SJCRH30 (cell line): ENCODE data around the gene SOBP. TPM values are rescaled to one million over a fixed set of nuclear protein-coding genes. Genes with fewer than 3 reads are reported as not detected.

Experiments
- DNase-seq, 2 experiments: peaks; one replicate each; pipeline ENCODE4 v3.0.0-alpha.2; 2015 to 2020
- H3K27ac ChIP-seq: fragments of 250-450 bp; sonication (Bioruptor Pico); 2 replicates; pipeline ENCODE4 v1.5.1; 2020; ENCODE audit warnings: mild to moderate bottlenecking, moderate library complexity
- H3K27me3 ChIP-seq: fragments of 250-450 bp; sonication (Bioruptor Pico); 2 replicates; pipeline ENCODE4 v1.5.1; 2020; ENCODE audit warnings: mild to moderate bottlenecking, moderate library complexity
- H3K36me3 ChIP-seq: fragments of 250-450 bp; sonication (Bioruptor Pico); 2 replicates; pipeline ENCODE4 v1.5.1; 2020; ENCODE audit warnings: mild to moderate bottlenecking, moderate library complexity
- H3K4me1 ChIP-seq: fragments of 250-450 bp; sonication (Bioruptor Pico); 2 replicates; pipeline ENCODE4 v1.5.1; 2020; ENCODE audit warnings: mild to moderate bottlenecking, moderate library complexity
- H3K4me3 ChIP-seq: fragments of 250-450 bp; sonication (Bioruptor Pico); 2 replicates; pipeline ENCODE4 v1.5.1; 2020; ENCODE audit warnings: mild to moderate bottlenecking, moderate library complexity
- H3K9me3 ChIP-seq: fragments of 250-450 bp; sonication (Bioruptor Pico); replicated peaks from 2 replicates; pipeline ENCODE4 v1.5.1; 2020; ENCODE audit warnings: mild to moderate bottlenecking, moderate library complexity
- total RNA-seq: library from RNA; depleted of rRNA; stranded (reverse); fragments of >200 nt; shearing (Covaris generic); gene quantifications from 2 replicates; pipeline ENCODE4 v1.2.3, GENCODE V29; 2014

SOBP gene
- total RNA-seq, 1 experiment from 2014 or later: 7.8 TPM

DNA sequence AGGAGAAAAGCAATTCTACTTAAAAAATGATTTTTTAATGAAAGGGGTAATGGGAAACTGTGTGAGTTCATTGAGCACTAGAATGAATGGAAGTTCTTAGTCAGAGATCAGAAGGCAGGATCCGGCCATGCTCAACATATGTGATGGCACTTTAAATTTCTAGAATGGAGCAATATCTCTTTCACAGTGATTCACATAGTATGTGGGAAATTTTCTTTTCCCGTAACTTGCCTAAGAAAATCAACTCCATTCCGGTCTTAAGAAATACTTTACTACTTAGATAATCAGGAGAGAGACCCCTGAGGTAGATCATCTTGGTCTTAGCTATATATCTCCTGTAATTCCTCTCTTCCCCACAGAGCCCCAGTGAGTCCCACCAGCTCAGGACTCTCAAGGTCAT is 202.4 kb downstream of the SOBP start:
- Histone ChIP-seq H3K27ac (no peak overlapping the region), H3K27me3 (no peaks in the 10 kb centered on the region), H3K4me3 (no peak overlapping the region), H3K9me3 (no peaks in the 10 kb centered on the region), H3K36me3 (no peaks in the 10 kb centered on the region), H3K4me1 (peaks cover 3% of the 10 kb centered on the region; the same call in 1 of the 2 replicates)
- DNase-seq: no peak

DNA sequence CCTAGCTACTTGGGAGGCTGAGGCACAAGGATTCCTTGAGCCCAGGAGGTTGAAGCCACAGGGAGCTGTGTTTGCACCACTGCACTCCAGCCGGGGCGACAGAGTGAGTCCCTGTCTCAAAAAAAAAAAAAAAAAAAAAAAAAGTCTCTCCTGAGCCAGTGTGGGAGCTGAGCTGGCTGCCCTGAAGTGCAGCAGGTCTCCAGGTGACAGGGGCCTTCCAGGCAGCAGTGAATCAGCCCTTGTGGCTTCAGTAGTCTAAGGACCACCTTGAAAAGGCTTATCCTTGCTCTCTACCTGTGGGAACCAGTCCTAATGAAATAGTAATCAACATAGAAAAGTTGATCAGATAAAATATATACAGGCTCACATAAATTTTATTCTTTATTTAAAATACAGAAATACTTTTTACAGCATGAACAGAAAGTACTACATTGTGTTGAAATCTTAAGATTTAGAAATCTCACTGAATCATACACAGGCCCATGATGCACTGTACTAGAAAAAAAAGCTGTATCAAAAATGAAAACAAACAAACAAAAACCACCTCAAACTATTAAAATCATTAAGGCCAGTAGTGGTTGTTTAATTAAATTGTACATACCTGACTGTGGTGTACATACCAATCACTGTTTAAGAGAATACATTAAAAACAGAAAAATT is 205.3 kb downstream of the SOBP start:
- Histone ChIP-seq H3K36me3 (no peaks in the 10 kb centered on the region), H3K27me3 (no peaks in the 10 kb centered on the region), H3K4me1 (peaks cover 25% of the 10 kb centered on the region), H3K27ac (no peak overlapping the region), H3K9me3 (no peaks in the 10 kb centered on the region), H3K4me3 (no peak overlapping the region)
- DNase-seq: no peak

DNA sequence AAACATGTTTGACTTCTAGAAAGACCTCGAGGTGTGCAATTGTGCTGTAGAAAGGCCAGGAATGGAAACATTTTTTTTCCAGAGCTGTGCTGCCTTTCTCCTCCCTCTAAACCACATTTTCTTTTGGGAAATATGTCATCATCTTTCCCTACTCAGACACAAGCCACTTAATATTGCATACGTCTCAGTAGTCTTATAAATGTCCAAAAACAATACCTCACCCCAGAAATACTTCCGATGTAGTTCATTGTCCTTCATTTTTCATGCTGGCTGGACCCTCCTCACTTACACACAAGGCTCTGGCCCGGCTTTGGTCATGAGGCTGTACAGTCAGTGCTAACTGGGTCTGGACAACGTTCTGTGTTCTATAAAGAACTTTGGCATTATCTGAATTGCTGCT is 207.8 kb downstream of the SOBP start:
- Histone ChIP-seq H3K4me1 (peaks cover 25% of the 10 kb centered on the region), H3K27me3 (no peaks in the 10 kb centered on the region), H3K4me3 (no peak overlapping the region), H3K36me3 (no peaks in the 10 kb centered on the region), H3K9me3 (no peaks in the 10 kb centered on the region), H3K27ac (peak overlapping the region; percentile 45)
- DNase-seq: no peak

DNA sequence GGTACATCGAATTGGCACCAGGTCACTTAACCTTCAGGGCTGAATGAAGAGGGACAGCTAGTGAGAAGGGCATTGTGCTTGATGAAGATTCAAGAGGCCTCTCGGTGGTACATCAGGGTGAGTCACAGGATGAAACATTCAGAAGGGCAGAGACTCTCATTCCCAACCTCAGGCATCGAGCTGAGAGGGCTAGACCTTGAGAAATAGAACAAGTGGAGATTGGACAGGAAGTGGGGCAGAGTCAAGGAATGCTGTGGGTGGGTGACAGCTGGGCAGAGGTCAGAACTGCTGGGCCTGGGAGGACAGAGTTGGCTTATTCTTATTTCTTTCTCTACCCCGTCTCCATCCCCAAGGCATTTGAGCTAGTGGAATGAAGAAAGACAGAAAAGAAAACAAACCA is 208.2 kb downstream of the SOBP start:
- Histone ChIP-seq H3K27me3 (no peaks in the 10 kb centered on the region), H3K4me1 (peaks cover 25% of the 10 kb centered on the region), H3K36me3 (no peaks in the 10 kb centered on the region), H3K4me3 (no peak overlapping the region), H3K27ac (peak overlapping the region; percentile 45), H3K9me3 (no peaks in the 10 kb centered on the region)
- DNase-seq: peak; percentile 65 to 68

DNA sequence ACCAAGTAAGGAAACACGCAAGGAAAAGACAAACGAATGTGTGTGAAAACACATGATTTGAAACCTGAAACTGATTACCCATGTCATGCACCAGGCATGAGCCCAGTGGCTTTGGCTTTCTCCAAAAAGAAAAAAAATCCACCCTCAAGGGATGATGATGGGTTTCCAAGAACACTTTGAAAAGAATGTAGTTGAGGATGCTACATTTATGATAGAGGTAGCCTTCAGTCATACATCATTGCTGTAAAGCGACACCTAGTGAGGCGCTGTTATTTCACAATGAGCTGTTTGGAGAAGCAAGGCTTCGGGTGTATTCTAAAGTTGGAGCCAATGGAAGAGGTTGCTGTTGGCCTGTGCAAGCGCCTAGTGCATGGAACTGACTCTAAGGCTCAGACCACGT is 209.3 kb downstream of the SOBP start:
- DNase-seq: no peak
- no peak overlapping the region for H3K27ac ChIP-seq

DNA sequence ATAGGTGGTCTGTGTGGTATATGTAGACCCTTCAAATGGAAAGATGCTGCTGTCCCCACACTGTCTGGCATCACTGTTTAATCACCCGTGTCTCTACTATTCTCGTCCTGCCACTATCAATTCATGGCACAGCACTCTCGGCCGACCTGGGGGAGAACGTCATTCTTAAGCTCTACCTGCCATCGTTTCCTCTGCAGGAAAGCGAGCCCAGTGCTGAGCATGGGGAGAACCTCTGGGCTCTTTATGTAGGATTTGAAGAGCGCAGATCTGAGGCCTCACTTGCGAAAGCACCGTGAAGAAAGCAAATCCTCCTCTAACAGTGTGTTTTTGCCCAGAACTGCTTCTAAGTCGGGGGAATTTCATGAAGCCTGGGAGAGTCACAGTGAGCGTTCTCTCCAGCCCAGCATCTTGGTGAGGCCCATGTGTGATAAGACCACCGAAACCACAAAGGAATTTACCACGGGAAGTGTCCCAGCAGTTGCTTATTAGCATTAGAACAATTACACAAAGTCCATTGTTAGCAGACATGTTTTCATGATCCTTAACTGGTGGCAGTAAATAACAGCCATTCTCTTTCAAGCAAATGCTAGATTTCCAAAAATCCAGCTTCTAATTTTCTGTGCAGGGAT is 209.9 kb downstream of the SOBP start:
- Histone ChIP-seq H3K4me3 (no peak overlapping the region), H3K27ac (no peak overlapping the region), H3K36me3 (no peaks in the 10 kb centered on the region), H3K27me3 (no peaks in the 10 kb centered on the region), H3K9me3 (no peaks in the 10 kb centered on the region), H3K4me1 (peaks cover 25% of the 10 kb centered on the region)
- peak in 1 of 2 experiments; percentile 44 for DNase-seq

More for the DNA sequence above, 209.3 kb downstream of the SOBP start:
- Histone ChIP-seq H3K36me3 (no peaks in the 10 kb centered on the region), H3K4me1 (peaks cover 25% of the 10 kb centered on the region), H3K27me3 (no peaks in the 10 kb centered on the region), H3K9me3 (no peaks in the 10 kb centered on the region), H3K4me3 (no peak overlapping the region)

DNA sequence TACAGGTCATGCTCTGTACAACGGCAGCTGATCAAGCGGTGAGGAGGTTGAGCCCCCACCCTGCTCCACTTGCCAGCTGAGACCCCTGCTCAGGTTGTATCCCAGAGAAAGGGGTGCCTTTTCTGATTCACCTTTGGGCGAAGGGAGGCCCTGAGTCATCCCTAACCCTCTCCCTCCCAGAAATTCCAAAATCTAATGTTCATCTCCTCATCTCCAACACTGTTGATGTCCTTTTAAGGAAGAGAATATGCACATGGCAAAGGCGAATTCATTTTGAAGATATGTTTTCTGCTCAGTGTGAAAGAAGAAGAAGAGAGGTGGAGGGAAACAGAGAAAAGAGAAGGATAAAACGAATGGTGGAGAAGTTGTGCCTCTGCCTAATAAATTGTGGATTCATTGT is 213.7 kb downstream of the SOBP start:
- no peaks in the 10 kb centered on the region for H3K36me3 ChIP-seq
- no peaks in the 10 kb centered on the region for H3K9me3 ChIP-seq
- H3K4me3 ChIP-seq: no peak overlapping the region
- no peak overlapping the region for H3K27ac ChIP-seq
- no peak for DNase-seq
- H3K27me3 ChIP-seq: no peaks in the 10 kb centered on the region
- H3K4me1 ChIP-seq: peaks cover 22% of the 10 kb centered on the region

DNA sequence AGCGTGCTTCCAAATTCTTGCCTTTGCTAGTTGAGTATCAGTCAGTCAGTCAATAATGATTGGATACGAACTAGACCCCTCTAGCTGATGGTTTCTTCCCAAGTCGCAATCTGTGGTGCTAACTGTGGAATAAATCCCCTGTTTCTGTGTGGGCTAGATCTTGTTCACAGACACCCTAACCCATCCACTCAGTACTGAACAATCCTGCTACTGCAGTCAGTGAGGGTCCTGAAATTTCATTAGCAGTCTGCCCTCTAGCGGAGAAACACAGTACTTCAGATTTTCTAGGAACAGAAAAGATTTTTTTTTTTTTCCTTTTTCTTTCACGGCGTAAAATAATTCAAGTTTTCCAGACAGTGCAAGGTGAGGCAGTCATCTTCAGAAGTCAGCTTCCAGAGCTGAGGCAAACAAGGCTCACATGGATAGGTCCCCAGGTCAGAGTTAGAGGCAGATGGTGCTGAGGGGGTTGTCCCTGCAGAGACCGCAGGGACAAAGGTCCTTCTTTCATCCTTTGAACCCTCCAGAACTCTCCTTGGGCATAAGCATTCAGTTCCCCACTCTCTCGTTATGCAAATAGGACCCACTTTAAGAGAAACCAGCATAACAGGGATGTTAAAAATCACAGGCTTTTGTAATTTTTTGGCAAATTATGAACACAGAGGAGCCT is 214.6 kb downstream of the SOBP start:
- no peaks in the 10 kb centered on the region for H3K9me3 ChIP-seq
- no peaks in the 10 kb centered on the region for H3K27me3 ChIP-seq
- no peaks in the 10 kb centered on the region for H3K36me3 ChIP-seq
- DNase-seq: peak in 1 of 2 experiments; percentile 73
- peaks cover 14% of the 10 kb centered on the region for H3K4me1 ChIP-seq
- no peak overlapping the region for H3K27ac ChIP-seq
- H3K4me3 ChIP-seq: no peak overlapping the region

DNA sequence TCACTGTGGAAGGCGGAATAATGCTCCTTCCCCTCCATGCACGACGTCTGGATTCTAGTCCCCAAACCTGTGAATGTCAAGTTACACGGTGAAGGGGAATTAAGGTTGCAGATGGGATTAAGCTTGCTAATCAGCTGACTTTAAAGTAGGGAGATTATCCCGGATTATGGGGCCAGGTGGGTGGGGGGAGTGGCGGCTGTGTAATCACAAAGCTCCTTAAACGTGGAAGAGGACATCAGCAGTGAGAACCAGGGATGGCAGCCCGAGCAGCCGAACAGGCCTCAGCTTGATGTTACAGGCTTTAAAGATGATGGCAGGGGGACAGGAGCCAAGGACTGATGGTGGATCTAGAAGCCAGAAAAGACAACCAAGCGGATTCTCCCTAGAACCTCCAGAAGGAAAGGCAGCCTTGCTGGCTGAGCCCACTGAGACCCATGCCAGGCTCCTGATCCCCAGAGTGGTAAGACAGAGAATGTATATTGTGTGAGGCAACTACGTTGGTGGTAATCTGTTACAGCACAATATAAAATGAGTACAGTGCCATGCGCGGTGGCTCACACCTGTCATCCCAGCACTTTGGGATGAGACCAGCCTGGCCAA is 216.7 kb downstream of the SOBP start:
- Histone ChIP-seq H3K4me1 (peaks cover 11% of the 10 kb centered on the region; the same call in 1 of the 2 replicates), H3K27ac (no peak overlapping the region), H3K4me3 (no peak overlapping the region), H3K9me3 (no peaks in the 10 kb centered on the region), H3K27me3 (no peaks in the 10 kb centered on the region), H3K36me3 (no peaks in the 10 kb centered on the region)
- DNase-seq: peak in 1 of 2 experiments; percentile 28

DNA sequence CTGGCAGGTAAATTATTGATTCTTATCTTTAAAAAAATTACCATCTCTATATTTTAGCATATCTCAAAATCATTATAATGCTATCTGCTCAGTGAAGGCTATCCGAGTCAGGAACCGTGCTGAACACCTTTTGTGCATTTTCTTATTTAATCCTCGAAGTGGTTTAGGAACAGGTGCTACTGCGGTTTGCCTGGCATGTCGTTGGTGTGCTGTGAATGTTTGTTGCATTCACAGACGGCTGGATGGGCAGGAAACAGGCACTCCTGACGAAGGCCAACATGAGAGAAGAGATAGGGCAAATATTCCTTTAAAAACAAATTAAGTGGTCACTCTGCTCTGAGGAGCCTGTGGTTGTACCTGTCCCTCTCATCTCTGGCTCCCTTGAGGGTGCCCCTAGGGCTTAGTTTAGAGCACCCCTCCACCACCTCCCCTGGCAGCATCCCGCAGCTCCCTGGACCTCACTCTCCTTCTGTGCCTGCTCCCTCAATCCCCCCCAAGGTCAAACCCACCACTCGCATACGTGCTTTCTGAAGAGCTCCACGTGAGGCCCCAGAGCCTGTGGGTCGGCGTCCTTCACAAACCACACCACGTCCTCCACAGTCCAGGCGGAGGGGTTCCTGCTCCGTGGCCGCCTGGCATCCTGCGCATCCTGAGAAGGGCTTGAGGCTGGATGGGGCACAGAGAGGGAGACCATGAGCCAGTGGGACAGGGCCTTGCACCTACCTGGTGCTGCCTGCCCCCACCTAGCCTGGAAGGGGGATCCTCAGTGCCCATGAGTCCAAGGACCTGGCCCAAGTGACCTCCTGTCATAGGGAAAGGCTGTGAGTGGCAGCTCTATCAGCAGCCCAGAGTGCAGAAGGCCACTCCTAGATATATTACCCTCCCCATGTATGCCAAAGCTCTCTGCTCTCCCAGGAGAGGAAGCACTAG is 217.7 kb downstream of the SOBP start:
- Histone ChIP-seq H3K4me1 (peaks cover 15% of the 10 kb centered on the region; the same call in 1 of the 2 replicates), H3K9me3 (no peaks in the 10 kb centered on the region), H3K36me3 (no peaks in the 10 kb centered on the region), H3K27ac (no peak overlapping the region), H3K4me3 (no peak overlapping the region), H3K27me3 (no peaks in the 10 kb centered on the region)
- peak; percentile 54 to 62 for DNase-seq

DNA sequence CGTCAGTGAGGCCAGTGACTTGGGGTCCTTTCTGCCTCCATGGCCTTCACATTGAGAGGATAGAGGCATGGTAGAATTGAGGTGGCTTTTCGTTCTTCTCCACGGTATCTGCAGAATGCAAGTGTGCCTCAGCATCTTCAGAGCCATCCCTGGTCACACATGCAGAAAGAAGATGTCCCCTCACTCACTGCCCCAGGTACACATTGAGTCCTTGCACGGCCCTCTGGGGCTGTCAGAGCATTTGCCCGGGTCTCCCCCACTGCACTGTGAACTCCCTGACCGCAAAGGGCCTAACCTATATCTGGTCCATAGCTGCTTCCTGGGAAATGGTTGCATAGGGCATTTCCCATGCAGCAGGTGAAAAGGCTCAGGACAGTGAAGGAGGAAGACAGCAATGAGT is 218.5 kb downstream of the SOBP start:
- H3K4me3 ChIP-seq: no peak overlapping the region
- peaks cover 18% of the 10 kb centered on the region; the same call in 1 of the 2 replicates for H3K4me1 ChIP-seq
- H3K9me3 ChIP-seq: no peaks in the 10 kb centered on the region
- H3K27me3 ChIP-seq: no peaks in the 10 kb centered on the region
- H3K36me3 ChIP-seq: no peaks in the 10 kb centered on the region
- H3K27ac ChIP-seq: no peak overlapping the region
- no peak for DNase-seq

DNA sequence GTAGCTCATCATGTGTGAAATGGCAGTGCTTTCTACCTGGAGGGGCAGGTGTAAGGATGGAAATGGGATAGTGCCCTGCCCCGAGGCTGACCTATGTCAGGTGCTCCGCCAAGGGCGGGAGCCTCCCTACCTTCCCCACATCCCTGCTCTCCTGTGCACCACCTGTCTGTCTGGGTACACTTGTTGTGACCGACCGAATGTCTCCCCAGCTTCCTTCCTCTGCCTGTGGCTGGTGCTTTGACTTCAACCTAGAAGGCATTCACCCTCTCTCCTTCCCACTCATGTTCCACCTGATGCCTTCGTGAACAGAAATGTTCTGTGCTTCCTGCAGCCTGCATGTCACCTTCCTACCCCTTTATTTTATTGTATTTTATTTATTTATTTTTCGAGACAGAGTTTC is 219.4 kb downstream of the SOBP start:
- Histone ChIP-seq H3K27ac (no peak overlapping the region), H3K4me1 (peaks cover 18% of the 10 kb centered on the region; the same call in 1 of the 2 replicates), H3K9me3 (no peaks in the 10 kb centered on the region), H3K27me3 (no peaks in the 10 kb centered on the region), H3K4me3 (no peak overlapping the region), H3K36me3 (no peaks in the 10 kb centered on the region)
- DNase-seq: no peak
